COLO668 (cell line): ENCODE measurements around the gene UBE2F.
A peak's percentile ranks its signal among the peaks of the same experiment; 100 is the strongest.

ENCODE experiments used
- DNase-seq: peaks from one replicate; lab custom pipeline; 2025; ENCODE audit not compliant: unreplicated experiment; lab: John Stamatoyannopoulos, UW

UBE2F gene

DNA sequence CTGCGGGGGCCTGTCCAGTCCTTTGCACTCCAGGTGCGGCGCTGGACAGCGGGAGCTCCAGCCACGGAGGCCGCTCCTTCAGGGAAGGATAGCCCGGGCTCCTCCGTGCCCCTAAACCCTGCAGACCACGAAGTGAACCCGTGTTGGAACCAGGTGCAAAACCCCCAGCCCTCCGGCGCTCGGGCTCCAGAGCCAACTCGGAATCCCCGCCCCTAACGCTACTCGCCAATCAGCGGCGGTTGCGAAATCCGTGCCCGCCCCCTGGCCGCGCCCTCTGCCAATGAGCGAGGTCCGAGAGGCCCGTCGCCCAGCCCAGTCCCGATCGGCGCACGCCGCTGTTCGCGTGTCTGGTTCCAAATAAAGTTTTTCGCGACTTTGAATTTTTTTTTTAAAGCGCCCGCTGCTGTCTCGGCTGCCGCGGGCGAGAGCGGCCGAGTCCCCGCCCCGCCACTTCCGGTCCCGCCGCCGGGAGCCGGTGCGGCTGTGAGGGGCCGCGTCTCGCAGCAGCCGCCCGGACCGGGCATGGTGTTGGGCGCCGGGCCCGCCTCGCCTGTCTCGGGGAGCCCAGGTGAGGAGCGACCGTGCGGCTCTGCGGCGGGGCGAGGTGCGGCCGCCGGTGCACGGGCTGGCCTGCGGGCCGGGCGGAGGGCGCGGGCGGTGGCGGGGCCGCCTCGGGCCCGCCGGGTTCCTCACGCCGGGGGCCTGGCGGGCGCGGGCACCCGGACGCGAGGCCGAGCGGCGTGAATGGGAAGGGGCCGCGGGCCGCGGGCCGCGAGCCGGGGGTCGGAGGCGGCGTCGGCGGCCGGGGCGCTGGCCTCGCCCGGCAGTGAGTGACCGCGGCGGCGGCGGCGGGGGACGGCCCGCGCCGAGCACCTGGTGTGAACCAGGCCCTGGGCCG is at the start of gene UBE2F:
UBE2F (plus strand) TSS at position 450 of the 898 bp plus-strand sequence. CDS start 6,094 bp downstream, outside the sequence.
- peak; percentile 97 for DNase-seq

- no peak for DNase-seq
Measured at GRCh38 chr2:237917696-237918374, 49.0 kb upstream of the UBE2F start.

- no peak for DNase-seq
Measured at GRCh38 chr2:237919593-237919992, 47.2 kb upstream of the UBE2F start.

DNA sequence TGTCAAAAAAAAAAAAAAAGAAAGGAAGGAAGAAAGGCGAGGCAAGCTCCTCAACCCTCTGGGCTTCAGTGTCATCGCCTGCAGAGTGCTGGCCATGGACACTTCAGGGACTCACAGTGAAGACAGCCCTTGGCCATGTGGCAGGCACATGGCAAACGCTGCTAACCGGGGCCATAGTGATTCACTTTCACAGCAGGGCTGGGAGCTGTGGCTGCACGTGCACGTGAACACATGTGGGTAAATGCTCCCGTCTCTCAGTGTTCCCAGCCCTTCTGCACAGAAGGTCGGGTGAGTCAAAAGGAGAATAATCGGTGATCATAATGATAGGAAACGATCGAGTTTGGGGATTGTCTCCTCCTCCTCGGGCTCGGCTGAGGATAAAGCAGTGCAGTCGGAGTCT is 46.1 kb upstream of the UBE2F start:
- DNase-seq: no peak

- no peak for DNase-seq
Measured at GRCh38 chr2:237921967-237922492, 44.8 kb upstream of the UBE2F start.

DNA sequence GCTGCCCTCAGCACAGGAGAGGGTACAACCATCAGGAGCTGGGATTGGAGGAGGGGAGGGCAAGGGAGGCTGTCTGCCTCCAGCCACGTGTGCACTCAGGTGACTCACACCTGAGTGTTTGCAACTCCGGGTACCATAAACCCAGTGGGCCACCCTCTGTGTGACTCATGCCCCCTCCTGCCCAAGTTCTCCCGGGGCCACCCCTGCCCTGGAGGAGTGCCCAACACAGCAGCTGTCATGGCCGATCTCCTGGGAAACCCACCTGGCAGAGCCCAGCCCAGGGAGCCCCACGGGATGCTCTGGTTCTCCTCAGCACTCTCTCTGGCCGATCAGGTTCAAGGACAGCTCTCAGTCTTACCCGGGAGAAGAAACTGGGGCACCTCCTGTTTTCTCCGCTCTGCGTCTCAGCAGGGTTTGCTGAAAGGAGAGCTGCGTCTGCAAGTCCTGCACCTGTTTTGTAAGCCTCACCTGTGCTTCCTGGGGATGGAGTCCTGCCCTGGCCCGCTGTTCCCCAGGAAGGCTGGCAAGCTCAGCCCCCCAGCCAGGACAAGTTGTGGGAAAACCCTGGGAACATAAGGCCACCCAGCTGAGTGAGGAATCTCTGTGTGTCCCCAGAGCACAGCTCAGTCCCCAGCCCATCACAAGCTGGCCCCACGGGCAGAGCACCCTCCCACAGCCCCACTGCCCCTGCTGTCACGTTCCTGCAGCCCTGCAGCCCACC is 44.0 kb upstream of the UBE2F start:
- DNase-seq: peak; percentile 70

- DNase-seq: peak; percentile 84
Measured at GRCh38 chr2:237923481-237924163, 43.2 kb upstream of the UBE2F start.

- DNase-seq: no peak
Measured at GRCh38 chr2:237924164-237924534, 42.7 kb upstream of the UBE2F start.

DNA sequence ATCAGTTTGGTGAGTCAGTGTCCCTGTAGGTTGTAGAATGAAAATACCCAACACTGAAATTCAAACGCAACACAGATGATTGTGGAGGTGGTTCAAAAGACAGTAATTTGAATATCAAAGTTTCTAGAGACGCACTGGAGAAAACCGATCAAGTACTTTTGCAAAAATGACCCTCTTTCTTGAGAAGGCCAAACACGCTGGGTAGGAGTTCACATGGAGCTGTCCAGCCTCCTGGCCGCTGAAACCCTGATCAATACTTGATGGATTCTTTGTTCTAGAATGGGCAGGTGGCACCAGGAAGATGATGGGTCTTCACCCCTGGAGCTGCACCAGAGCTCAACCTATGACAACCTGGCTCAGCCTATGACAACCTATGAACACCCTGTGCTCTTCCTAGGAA is 39.7 kb upstream of the UBE2F start:
- DNase-seq: no peak

DNA sequence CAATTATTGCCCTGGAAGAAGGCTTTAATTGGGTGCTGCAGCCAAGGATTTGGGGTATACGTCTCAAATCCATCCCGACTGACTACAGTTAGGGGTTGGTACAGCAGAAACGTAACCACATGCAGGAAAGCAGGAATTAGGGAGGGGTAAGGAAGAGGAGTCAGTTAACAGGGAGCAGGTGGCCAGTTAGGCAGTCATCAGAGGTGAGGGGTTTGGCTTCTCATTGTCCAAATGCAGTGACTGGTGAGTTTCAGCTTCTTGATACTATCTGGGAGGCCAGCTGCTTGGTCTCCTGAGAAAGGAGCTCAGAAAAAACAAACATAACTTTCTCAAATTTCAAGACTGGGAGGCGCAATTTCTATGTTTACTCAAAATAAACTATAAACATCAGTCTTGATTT is 38.8 kb upstream of the UBE2F start:
- DNase-seq: no peak

- DNase-seq: no peak
Measured at GRCh38 chr2:237929979-237930378, 36.8 kb upstream of the UBE2F start.

DNA sequence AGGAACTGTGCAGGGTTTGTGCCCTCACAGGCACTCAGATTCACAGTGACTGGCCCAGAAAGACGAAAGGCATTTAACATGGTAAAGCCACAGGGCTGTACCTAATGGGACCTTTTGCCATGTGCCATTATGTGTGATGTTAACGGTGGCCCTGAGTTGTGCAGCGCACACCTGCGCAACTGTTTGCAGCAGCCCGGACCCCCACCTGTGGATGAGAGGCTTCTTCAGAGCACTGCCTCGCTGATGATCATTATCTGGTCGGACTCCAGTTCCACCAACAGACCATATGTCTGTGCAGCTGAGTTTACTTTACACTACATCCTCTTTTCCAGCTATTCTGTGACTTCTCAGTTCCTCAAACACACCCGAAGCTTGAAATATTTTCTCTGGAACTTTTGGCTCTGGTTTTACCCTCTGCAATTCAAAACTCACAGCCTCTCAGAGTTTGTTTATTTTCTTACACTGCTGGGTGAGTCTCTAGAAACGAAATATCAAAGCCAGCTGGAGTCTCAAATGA is 35.6 kb upstream of the UBE2F start:
- no peak for DNase-seq

- no peak for DNase-seq
Measured at GRCh38 chr2:237932731-237933131, 34.1 kb upstream of the UBE2F start.

- no peak for DNase-seq
Measured at GRCh38 chr2:237934186-237934585, 32.6 kb upstream of the UBE2F start.

DNA sequence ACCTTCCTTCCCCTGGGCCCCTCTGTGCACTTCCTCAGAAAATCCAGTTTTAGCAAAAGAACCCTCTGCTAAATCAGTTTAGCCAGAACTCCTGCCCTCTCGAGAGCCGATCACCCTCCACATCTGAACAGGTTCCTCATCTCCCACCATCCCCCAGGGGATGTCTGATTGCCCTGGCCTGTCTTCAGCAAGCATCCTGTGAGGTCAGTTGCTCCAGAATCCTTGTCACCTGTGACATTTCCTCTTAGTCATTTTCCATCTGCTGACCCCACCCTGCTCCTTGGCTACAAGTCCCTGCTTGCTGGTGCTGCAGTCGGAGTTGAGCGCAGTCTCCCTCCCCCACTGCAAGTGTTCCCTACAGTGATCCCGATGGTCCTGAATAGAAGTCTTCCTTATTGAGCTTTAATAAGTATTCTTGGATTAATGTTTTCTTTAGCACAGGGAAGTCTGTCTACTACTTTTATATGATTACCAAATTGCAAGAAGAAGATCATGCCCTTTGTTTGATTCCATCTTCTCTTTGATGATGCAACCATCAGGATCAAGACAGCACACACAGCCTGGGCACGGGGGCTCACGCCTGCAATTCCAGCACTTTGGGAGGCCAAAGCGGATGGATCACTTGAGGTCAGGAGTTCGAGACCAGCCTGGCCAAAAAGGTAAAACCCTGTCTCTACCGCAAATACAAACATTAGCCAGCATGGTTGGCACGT is 30.9 kb upstream of the UBE2F start:
- DNase-seq: no peak

DNA sequence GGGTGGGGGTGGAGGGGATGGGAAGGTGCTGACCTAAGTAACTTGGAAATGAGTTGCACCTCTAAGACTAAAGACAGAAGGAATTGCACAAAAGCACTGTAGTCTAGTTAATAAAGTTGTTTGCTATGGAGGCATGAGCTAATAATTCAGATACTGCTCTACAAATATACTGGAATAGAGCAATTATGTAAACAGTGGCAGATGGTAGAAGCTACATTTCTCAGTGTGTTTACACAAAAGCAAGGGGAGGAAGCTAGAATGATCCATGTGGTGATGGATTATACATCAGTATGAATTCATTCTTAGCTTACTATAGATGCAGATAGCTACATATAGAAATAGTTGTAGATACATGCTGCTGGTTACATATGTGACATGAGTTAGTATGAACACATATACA is 27.6 kb upstream of the UBE2F start:
- DNase-seq: no peak

GRCh38 chr2:237940828-237941227 is 26.0 kb upstream of the UBE2F start:
- no peak for DNase-seq

DNA sequence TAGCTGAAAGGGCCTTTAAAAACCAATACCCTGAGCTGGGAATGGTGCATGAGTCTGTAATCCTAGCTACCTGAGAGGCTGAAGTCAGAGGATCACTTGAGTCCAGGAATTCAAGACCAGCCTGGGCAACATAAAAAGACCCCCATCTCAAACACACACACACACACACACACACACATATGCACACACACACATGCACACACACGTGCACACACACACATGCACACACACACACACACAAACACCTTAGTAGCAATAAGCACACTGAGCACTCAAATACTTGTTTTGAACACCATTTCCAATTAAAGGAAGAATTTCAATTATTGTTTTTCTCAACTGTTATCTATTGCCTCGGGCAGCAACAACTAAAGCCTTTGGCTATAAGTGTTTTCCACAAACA is 25.6 kb upstream of the UBE2F start:
- DNase-seq: no peak

DNA sequence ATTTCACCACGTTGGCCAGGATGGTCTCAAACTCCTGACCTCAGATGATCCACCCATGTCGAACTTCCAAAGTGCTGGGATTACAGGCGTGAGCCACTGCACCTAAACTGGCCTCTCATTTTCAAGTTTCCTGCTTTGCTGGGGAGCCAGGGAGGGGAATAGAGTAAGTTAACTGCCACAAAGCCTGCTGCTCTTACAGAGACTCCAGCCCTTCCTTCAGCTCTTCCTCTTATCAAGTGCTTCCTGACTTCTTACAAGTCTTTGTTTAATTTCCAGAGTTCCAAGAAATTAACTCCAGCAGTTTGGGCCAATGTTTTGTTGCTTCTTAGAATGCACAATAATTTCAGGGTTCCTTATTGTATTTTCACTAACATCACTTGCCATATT is 24.3 kb upstream of the UBE2F start:
- no peak for DNase-seq
